HuH-7.5 (cell line): ENCODE data around the gene HDAC9.

ENCODE experiments used
- DNase-seq: peaks from one replicate; pipeline ENCODE4 v3.0.0; 2011; ENCODE audit warnings: low spot score

The HDAC9 gene

DNA sequence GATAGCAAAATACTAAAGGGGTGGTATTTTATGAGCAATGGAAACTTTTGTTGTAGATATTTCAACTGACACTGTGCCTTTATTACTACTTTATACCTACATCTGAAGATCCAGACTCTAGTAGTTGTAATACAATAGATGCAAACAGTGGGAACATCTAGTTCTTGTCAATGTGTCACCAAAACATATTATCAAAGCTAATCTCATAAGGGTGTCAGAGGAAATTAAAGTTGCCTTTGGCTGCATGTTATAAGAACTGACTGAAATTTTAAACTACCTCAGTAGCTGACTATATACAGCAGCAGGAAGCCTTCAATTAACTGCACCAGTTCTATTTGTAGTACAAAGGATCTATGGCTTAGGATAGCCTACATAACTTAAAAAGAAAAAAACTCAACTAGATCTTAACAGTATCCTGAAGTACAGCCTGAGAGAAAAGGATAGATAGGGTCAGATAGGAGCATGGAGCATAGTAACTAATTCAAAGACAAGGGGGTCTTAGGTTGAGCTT lies 30.9 kb downstream of the HDAC9 start:
- no peak for DNase-seq

DNA sequence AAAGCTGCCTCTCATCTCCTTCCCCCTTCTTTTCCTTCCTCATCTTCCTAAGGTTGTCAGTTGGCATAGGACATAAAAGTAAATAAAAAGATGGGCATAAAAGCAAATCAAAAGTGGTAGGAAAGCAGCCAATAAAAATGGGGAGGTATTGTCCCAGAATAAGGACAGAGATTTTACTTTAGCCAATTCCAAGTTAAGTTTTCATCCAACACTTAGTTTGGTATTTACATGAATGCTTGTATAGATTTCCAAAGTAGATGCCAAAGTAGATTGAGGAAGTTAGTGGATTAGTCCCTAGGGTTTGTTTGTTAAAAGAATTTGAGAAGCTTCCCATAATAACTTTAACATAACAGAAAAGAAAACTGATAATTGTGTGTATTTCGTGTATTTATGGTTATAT lies 33.7 kb downstream of the HDAC9 start:
- DNase-seq, result no peak

DNA sequence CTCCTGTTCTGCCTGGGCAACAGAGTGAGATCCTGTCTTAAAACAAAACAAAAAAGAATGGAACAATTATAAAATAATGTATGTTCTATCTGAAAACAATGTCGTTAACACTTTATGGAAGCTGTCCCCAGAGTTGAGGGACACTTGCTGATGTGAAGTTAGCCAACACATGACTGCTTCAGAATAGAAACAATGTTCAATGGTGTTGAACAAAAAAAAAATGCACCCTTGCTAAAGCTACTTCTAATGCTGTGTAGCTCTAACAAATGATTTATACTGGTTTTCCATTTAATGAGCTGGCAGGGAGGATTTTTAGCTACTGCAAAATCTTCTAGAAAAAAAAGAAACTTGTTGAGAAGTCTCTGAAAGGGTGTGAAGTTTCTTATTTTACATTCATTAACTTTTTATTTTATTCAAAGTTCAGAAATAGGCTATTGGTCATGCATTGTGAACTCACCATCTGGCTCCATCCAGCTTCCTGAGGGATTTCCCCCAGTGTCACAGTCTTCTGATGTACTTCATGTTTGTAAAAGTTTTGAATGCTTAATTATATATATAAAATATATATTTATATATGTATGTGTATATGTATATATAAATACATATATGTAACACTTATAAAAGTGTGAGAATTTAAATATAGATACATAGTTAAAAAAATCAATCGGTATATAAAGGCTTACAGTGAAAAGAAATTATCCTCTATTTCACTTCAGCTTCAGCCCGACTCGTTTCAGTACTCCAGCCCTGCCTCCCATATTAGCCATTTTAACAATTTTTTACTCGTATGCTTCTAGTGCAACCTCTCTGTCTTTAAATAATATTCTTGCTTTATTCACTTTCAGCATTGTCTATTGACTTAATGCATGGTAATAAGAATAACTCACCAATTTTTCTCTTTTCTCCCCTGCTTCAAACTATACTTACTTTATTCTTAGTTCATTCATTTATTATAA lies 35.0 kb downstream of the HDAC9 start:
- no peak for DNase-seq

DNA sequence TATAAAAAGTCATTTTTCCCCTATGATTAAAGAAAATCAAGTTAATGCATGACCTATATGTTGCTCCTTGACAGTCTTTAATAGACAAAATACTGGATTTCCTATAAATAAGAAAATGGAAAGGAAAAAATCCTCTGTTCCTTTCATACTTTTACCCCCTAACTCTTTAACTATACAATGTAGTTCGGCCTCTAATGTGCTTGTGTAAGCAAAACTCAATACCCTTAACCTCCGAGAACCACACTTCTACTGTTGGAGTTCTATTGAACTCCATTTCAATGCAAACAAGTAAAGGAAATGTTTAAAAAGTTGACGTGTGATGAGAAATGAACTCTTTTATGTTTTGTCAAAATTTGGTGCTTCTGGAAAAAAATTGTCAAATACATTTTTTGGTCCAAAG lies 36.0 kb downstream of the HDAC9 start:
- DNase-seq, result no peak

DNA sequence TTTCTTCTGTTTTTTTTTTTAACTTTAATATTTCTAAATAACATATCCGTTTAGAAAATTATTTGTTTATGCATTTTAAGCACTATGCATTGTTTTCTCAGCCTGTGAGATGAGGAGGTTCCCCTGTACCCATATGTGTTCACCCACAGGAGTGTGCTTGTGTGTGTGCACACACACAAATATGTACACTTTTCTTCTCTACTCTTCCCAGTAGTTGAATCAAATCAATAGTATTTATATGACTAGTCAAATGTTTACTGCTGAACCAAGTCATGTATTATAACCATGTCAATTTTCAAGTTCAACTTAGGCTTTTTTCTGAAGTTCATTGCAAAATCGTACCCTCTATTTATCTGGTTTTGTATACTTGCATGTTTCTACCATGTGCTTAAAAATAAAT lies 37.3 kb downstream of the HDAC9 start:
- DNase-seq, result no peak

DNA sequence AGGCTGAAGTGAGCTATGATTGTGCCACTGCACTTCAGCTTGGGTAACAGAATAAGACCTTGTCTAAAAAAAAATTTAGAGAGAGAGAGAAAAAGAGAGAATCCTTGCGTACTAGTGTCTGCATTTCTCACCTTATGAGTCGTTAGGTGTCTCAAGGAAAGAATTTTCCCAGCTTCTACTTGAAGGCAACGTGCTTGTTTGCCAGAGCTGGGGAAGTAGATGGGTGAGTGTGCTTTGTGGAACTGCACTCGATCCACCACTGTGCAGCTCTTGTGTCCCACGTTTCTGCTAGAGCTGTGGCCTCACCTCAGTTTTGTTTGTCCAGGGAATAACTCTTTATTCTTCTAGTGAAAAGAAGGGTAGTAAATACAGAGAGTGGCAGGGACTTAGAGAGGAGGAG lies 38.9 kb downstream of the HDAC9 start:
- no peak for DNase-seq

DNA sequence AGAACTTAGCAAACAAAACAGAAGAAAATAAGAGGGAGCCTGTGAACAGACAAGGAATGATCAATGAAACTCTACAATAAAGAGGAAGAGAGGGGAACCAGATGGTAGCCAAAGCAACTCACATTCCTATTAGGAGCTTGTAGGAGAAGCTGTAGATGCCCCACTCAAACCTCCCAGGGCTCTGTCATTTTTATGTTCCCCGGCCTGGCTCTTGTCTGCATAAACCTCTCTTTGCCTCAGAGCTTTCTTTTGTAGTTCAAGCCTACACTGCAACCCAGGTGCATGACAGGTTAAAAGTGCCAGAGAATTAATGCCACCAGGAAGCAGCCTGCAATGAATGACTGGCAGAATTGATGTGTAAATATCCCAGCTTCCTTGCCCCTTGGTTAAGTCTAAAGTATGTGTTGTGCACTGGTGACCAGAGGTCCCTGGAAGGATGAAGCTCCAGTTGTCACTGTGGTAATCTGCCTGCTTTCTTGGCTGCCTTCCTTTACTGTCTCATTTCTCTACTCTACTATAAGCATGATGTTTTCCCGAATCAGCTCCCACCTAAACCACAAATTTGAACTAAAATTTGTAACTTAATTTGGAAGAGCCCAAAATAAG lies 40.4 kb downstream of the HDAC9 start:
- no peak for DNase-seq

DNA sequence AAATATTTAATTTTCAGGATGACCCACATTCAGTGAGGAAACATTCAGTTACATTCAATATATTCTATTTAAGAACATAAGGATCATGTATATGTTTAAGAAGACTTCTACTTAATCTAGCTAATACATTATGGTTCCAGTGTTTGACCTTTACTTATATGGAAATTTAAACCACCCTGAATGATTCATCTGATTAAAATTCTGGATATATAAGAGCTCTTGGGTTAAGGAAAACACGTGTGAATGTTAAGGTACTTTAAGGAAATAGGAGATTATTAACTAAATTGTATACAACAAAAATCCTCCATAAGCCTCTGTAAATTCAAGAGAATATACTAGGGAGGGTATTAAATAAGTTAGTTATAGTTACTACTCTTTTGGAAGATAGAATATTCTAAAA lies 40.9 kb downstream of the HDAC9 start:
- DNase-seq, result no peak

DNA sequence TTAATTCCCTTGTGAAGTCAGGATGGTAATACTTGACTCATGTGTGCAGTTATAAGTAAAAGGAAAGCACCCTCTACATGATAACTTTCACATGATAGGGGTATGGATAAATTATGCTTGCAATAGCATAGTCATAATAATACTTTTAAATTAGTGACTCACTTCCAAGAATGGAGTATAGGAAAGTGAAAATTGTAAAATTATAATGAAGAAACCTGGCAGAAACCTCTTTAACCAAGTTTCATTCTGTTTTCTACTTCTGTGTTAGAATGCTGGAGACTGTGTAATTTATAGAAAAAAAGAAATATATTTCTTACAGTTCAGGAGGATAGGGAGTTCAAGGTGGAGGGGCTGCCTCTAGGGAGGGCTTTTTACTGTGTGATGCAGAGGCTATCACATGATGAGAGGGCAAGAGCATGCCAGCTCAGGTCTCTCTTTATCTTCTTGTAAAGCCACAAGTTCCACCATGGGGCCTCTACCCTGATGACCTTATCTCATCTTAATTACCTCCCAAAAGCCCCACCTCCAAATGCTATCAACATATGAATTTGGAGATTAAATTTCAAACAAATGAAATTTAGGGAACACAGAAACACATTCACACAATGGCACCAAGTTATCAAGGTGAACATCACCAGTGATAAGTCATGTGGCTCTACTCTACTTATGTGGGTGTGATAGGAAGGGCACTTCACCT lies 43.2 kb downstream of the HDAC9 start:
- no peak for DNase-seq

DNA sequence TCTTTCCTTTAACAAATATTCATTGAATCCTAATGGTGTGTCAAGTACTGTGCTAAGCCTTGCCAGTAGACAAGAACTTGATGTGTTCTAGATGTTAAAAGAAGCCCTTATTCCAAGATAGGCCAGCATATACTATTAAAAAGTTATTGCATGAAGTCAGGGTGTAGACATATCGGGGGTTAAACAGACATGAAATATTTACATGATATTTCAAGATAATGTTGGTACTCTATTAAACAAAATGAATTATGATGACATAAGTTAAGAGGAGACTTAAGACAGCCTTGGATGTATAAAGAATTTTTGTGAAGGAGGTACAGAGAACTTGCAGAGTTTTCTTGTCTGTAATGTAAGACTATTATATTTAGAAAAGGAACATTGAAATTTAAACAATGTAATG lies 44.8 kb downstream of the HDAC9 start:
- no peak for DNase-seq

DNA sequence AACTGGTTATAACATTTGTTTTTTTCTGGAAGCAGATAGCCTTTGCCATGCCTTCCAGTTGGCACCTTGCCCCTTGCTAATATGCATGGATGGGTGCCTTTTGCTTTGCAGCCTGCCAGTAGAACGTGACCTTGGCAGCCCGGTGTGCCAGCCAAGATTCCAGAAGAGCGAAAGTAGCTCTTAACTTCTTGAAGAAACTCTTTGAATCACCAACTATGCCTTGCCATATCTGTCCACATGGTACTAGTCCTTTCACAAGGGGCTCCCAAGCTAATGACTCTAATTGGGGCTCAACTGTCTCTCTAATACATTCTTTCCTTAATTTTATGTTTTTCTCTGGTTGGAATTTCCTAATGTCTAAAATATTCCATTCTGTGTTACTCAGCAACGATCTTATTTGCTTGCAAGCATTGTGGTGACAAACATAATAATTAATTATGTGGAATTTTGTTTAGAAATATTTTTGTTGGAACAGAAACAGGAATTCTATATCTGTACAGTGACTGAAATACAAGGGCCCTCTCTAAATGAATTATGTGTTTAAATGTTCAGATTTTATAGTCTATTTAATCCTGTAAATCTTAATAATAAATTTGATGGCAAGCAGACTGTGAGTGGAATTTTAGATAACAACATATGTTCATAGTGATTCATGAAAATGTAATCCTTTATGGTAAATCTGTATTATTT lies 45.8 kb downstream of the HDAC9 start:
- DNase-seq, result no peak

DNA sequence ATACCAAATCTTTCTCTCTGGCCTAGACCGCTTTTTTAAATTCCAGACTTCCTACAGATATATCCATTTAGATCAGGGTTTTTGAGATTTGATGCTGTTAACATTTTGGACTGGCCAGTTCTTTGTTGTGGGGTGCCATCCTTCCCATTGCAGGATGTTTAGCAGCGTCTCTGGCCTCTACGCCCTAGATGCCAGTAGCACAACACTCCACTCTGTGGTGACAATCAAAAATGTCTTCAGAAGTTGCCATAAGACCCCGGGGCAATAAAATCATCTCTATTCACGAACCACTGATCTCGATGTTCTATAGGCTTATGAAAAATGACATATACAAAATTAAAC lies 46.3 kb downstream of the HDAC9 start:
- no peak for DNase-seq

DNA sequence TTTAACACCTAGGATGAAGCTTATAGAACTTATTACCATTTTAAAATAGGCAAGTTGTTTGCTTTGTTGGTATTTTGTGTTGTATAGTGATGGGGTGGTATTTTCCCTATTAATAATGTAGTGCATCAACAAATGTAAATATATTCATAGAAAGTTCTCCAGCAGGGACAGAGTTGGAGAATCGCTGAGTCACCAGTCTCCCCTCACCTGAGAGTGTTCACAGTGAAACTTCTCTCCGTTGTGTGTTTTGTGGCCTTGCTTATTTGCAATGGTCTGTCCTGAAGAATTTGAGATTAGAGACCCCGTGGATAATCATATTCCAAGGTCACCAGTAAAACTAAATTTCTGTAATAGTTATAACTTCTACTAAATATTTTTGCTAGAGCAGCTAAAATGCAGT lies 51.0 kb downstream of the HDAC9 start:
- no peak for DNase-seq

DNA sequence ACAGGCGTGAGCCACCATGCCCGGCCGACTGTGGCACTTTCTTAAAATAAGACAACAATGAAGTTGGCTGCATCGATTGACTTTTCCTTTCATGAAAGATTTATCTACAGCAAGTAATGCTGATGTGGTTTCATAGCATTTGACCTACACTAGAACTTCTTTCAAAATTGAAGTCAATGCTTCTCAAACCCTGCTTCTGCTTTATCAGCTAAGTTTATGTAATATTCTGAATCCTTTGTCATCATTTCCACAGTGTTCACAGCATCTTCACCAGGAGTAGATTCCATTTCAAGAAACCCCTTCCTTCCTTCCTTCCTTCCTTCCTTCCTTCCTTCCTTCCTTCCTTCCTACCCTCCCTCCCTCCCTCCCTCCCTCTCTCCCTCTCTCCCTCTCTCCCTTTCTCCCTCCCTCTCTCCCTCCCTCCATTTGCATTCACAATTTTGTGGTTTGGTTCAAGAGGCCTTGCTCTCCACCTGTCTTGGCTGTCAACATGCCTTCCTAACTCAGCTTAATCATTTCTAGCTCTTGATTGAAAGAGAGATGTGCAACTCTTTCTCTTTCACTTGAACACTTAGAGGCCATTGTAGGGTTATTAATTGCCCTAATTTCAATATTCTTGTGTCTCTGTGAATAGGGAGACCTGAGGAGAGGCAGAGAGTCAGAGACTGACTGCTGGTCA lies 52.1 kb downstream of the HDAC9 start:
- DNase-seq, result no peak

DNA sequence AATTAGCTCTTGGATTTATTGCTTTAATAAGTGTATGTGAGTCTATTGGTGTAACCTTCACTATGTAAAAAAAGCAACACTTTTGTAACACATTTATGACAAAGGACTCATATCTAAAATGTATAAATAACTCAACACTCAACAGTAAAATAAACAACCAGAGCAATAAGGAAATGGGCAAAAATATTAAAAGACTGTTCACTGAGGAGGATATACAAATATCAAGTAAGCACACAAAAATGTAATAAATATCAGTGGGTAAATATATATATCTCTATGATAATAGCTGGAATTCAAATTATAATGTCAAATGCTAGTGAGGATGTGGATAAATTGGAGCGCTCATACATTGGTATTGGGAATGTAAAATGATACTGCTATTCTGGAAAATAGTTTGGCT lies 53.0 kb downstream of the HDAC9 start:
- DNase-seq, result no peak

DNA sequence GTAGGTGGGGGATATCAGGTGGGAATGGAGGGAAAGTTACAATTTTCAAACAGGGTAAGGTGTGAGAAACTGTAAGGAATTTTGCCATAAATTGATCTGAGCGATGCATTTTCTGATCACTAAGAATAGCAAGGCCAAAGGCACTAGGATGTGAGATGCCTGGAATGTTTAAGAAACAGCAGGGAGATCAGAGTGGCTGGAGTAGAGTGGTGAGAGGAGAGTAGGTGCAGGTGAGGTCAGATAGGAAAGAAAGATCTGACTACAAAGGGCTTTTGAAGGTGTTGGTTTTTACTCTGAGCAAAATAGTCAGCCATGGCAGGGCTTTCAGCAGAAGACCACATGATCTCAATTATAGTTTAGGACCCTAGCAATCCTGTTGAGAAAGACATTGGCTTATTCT lies 55.0 kb downstream of the HDAC9 start:
- DNase-seq, result no peak

DNA sequence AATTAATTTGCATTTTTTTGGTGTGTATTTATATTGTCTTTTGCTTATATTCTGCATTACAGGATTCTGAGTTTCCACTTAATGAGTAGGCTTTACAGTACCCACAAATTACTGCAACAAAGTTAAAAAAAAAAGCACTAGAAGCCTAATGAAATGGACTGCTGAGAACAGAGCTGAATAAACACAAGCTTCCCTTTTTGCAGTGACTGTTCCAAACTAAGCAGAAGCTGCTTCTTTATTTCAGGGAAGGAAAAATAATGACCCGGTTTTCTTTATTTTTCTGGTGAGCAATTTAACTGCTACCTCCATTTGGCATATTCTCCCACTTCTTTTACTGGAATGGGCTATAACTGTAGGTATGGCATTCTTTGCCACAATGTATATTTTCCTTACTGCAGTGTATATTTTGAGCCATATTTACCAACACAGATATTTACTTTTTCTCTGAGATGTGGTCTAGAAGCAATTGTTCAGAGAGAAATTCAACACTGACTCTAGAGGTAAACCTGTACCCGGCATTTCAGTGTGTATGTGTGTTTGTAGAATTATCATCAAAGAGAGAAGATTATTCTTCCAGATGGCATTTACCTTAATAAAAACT lies 56.9 kb downstream of the HDAC9 start:
- no peak for DNase-seq

DNA sequence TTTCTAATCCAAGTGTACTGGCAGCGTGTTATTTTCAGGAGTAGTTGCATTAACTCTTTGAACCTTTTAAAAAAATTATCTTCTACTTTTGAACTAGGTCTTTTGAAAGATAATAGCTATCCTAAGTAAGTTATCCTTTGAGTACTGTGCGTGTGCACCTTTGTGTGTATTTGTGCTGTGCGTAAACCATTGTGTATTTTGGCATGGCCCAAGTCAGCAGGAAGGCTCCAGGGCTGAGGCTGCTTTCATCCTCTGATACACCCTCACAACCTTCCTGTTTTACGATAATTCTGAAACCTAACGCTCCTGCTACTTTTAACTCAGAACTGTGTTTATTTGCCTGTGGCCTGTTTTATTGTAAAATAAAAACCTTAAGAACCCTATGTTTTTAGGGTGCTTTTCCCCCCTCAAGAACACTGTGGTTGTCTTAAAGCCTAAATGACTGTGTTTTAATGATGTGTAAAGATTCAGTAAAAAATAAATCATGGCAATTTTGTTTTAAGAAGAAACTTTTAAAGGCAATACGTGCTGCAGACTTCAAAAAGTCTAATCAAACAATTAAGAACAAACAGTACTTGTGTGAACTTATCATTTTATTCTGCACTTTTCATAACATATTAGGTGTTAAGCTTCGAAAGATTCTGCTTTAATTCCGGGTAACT lies 57.5 kb downstream of the HDAC9 start:
- no peak for DNase-seq

DNA sequence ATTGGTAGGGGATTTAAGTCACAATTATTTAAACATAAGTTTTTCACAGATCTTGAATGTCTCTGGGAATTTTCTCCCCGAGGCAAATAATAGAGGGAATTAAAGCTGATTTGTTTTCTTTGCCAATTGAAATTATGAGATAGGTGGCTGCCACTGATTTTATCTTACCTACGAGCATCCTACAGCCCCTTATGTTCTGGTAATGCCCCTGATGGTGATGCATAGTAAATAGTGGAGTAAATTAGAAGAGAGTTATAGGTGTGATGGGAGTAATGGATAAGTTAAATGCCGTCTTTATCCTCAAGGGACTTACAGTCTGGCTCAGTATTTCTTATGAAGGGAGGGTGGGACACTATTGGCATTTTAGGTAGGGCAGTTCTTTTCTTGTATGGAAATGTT lies 58.1 kb downstream of the HDAC9 start:
- DNase-seq, result no peak

DNA sequence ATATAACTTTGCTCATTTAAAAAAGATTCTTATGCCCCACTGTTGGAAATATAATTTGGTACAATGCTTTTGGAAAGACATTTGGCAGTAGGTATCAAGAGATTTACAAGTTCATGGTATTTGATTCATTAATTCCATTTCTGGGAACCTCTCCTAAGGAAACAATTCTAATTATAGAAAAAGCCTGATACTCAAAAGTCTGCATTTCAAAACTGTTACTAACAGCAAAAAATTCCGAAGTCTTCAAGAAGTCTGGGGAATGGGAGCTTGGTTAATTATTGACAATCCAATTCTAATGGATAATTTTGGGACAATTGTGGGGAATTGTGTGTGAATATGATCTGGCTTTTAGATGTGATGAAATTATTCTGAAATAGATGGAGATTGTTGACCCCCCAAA lies 59.6 kb downstream of the HDAC9 start:
- DNase-seq, result no peak

DNA sequence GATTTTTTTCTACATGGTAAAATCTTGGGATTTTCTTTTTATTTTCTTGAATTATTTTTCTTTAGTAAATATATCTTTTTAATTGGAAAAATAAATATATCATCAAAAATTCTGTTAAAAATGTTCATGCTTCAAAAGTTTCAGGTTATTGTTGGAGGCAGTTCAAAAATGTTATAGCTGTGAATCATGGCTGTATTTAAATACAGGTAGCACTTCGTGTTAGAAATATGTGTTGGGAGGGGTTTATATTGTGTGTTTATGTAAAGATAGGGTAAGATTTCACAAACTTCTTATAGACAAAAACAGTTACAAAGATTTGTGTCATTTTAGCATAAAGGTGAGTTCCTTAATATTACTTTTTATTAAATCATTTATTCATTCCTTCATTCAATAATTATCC lies 60.4 kb downstream of the HDAC9 start:
- DNase-seq, result no peak
